HUDEP-2 (cell line): ENCODE measurements around the gene BMP2K.
A peak's percentile ranks its signal among the peaks of the same experiment; 100 is the strongest.

ENCODE experiments used
- DNase-seq, 76 experiments: peaks; one replicate each; lab custom pipeline; 2025; ENCODE audit not compliant: unreplicated experiment in 76 of 76; lab: John Stamatoyannopoulos, UW

BMP2K gene

DNA sequence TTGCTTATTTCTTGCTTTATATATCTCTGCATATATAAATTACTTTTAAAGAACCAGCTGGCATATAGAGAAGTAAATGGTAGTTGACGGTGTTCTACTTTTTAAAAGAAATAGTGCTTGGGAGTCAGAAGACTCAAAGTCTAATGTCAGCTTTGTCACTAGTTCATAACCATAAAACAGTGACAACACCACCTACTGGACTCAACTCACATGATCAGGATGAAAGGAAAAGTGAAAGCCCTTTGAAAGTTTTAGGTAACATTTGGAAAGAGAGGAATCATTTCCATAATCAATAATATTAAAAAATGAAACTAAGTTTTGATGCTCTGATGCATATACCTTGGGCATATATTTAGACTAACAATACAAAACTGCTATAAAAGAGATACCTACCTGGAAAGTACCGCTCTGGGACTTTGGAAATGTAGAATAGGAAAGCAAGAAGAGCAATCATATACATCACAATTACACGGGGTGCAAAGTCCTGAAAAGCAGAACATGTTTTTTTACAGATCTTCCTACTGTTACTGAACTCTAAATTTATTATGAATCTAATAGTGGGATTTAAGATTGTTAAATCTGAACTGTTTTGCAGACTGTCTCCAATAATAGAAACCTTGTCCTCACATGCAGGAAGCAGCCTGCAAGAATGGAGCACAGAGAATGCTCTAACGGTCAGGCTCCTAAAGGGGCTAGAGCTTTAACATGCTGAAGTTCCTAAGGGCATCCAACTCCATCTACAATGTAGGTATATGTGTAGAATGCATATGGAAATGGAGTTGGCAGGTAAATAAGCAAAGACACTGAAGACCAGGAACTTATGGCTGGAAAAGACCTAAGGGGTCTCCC, 147.5 kb downstream of the BMP2K start:
- peak in 1 of 76 experiments; percentile 1 for DNase-seq

DNA sequence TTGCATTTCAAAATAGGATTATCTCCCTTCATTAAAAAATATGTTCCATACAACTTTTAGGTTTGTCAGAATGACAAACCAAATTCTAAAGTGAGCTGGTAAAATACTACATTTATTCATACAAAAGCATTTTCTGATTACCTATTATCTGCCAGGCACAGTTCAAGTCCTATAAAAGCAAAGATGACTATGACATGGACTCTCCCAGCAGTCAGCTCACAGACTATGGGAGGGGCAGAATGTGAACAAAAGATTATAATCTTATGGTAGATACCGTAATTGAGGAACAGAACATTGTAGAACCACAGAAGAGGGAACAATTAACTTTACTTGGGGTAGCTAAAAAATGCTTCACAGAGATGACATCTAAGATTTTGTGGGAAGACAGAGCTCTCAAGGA, 150.7 kb downstream of the BMP2K start:
- DNase-seq, result peak in 20 of 76 experiments; percentile 1 to 51 (median 17)

GRCh38 chr4:78928835-78929234, 152.7 kb downstream of the BMP2K start:
- no peak for DNase-seq

GRCh38 chr4:78930016-78930629, 154.0 kb downstream of the BMP2K start:
- no peak for DNase-seq

DNA sequence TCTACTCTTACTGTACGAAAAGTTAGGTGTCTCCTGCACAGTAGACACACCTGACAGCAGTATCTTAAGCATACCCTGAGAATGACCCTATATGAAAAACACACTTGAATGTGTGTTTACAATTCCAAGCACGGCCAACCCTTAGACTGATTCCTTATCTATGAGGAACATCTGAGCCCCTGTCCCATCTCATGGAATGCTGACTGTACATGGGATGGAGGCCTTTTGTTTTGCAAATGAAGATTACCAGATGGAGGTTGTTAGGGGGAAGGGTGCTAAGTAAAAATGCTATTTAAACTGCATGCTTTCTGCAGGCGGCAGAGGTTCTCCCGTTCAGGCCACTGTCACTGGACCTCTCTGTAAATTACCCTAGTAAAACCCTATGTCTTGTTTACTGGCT, 160.8 kb downstream of the BMP2K start:
- no peak for DNase-seq

GRCh38 chr4:78937837-78938236, 161.7 kb downstream of the BMP2K start:
- no peak for DNase-seq

DNA sequence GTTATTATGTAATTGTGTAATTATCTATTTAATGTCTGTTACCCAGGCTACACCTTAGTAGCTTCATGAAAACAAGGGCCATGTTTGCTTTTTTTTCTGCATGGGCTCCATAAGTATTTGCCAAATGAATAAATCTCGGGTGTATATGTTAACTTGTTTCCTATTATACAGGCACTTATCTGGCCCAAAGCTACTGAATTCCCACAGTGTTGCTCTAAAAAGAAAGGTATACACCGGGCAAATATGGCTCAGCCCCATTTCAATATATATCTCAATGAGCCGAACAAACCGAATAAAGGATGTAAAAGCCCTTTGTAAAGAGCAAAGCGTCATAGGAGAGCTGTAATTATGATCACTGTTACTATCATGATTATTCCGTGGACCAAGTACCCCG, 162.3 kb downstream of the BMP2K start:
- no peak for DNase-seq

DNA sequence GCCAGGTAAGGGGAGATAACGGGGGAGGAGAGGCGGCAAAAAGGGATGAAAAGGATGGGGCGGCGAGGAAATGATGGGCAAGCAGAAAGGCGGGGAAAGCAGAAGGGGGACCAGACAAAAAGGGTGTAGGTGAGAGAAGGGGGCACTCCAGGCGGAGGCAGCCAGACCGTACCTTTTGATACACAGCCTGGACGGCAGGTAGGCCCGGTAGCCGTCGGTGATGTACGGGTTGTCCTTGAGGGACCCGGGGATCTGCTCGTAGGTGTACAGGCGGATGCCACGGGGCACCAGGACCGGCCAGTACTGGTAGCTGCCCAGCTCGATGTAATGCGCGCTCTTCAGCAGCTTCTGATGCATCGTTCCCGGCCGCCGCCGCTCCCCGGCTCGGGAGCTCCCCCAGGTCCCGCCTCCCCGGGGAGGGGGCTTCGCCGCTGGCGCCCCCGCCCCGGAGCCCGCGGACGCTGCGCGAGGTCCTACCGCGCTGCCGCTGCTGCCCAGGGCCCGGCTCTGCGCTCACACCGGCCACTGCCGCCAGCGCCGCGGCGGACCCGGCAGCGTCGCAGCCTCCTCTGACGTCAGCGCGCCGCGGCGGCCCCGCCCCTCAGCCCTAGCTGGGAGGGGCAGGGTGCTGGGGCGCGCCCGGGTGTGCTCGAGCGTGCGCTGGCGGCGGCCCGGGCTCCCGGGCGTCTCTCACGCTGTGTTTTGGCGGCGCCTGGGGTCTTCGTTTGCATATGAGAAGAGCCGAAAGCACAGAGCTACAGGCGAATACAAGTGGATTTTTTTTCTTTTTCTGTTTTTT, 162.9 kb downstream of the BMP2K start, which contains the start of gene PAQR3:
TSS of gene PAQR3 (minus strand) at position 571 of the 799 bp plus-strand sequence. CDS start at position 357, 214 bp downstream.
- peak in 74 of 76 experiments; percentile 7 to 87 (median 66) for DNase-seq

DNA sequence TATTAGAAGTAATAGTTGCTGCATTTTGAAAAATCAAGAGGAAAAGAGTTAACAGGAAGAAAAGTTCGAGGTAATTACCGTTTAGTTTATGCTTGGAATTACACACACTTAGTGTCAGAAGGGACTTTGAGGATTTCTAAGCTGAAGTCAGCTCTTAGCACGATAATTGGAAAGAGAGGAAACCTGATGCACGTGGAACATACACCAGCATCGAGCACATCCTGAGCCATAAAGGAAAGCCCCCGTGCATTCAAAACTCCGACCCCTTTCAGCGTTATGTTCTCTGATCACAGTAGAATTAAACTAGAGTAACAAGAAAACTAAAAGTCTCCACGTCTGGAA, 163.5 kb downstream of the BMP2K start:
- no peak for DNase-seq

- no peak for DNase-seq
Observed at GRCh38 chr4:78940752-78941151, 164.6 kb downstream of the BMP2K start.

DNA sequence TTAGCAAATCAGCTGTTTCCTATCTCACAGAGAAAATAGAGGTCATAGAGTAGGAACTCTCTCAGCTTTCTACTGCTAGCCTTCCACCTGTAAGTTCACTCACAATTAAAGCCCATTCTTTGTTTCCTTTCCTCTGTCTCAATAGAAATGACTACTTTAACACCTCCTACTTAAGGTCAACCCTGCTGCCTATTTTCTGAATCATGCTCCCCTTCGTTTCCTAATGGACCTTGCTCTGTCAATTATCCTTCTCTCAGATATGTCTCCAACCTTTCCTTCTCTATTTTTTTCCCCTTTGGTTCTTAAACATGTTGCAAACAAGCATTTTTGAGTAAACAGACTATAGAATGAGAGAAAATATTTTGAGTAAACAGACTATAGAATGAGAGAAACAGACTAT, 168.2 kb downstream of the BMP2K start:
- no peak for DNase-seq

GRCh38 chr4:78945651-78946179, 169.6 kb downstream of the BMP2K start:
- DNase-seq, result peak in 14 of 76 experiments; percentile 0 to 42 (median 11)

DNA sequence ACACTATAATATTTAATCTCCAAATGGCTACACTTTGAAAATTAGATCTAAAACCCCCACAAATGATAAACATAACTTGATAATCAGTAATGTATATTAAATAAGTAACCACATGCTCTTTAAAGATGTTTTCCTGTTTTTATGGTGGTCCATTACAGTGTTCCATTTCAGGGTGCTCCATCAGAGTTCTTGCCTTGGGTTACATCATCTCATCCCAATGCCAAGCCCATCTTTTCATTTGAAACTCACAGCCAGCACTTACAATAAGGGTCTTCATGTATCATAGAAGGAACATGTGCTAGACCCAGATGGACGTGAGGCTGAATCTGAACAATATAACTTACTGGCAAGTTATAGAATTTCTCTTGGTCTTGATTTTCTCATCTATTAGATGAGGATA, 173.6 kb downstream of the BMP2K start:
- DNase-seq, result no peak

DNA sequence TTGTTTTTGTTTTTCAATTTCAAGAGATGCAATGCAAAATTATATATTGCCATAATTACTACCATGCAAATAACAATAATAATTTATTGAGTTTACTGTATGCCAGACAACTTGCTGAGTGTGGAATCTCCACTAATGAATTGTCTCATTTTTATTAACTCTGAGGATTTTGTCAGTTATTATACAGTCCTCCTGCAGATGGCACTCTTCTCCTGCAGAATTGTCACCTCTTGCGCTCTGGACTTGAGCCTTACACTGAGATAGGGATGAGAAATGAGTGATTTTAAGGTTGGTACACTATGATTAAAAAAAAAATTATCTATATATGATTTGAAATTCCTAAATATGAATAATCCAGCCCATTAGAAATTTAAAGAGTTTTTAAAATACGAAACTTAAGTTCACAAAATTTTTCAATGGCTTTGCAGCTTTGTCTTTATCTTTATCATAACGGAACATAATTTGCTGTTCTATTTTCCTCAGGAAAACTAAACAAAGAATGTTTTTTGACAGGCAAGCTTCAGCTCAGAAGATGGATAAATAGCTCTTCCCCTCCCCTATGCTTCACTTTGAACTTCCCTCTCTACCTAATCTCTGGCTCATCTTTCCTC, 175.8 kb downstream of the BMP2K start:
- peak in 28 of 76 experiments; percentile 1 to 61 (median 18) for DNase-seq

GRCh38 chr4:78953231-78953630, 177.1 kb downstream of the BMP2K start:
- no peak for DNase-seq

DNA sequence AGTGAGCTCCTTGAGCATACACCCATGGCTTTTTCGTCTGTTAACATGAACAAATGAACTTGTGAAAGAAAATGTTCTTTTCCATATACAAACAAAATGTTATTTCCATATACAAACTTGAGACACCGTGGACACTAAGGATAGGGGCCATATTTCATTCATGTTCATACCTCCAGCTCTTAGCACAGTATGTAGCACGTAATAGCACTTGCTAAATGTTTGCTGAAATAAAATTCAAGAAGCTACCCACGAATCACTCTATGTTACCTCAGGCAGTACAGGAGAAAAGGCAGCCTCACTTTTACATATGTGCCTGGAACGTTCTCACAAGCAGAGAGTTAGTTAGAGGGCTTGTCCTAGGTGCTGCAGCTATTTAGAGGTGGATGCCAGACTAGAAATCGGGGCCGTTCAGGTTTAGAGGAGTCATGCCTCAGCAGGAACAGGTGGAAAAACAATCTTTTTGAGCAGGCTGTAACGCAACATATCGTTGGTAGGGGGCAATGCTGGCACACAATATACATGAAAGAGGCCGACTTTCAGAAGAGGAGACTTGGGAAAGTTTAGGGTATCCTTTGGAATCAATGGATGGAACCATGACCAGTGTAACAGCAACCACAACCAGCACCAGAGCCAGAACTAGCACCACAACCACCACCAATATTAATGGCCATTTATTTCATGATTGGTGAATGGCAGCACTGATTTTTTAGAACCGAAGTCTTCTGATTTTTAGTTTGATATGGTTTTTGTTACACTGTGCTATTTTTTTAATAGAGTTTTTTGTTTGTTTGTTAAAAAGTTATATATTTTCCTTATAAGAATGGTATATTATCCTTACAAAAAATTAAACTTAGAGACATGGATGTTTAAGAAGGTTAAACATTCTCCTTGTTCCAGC, 177.9 kb downstream of the BMP2K start:
- DNase-seq, result peak in 6 of 76 experiments; percentile 1 to 29 (median 6)

DNA sequence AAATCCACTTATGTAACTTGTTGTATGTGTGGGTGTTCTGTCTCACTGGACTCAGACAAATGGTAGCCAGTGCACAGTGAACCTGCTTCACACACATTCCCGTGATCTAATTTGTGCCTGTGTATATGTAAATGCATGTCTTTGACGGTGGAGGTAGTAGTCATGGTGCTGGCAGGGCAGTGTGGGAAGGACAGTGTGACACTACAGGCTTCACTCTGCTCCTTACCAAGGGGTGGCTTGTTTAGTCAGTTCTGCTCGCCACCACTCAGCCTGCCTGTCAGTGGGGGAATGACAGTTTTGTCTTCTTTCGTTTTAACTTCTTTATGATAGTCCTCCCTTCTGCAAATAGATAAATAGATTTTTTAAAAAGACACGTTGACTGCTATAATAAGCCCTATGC, 180.8 kb downstream of the BMP2K start:
- DNase-seq, result no peak

GRCh38 chr4:78960926-78961325, 184.8 kb downstream of the BMP2K start:
- DNase-seq, result no peak
